Spleen (tissue), 11 donors: ENCODE measurements around the gene SKOR1. TPM values are rescaled to one million over a fixed set of nuclear protein-coding genes. Genes with fewer than 3 reads are reported as not detected.

ENCODE experiments used
- DNase-seq: peaks from one replicate; pipeline ENCODE4 v3.0.0-alpha.2; 2020
- H3K27ac ChIP-seq, 8 donors: fragments of 200-600 bp; sonication (generic) in 7 of 8; 1 replicate in 4 of 8; 2 replicates in 4 of 8; pipeline versions ENCODE4 v1.5.0 to v1.8.0; 2016 to 2021; ENCODE audit warnings: inconsistent platforms in 4 of 8, mild to moderate bottlenecking in 4 of 8, moderate library complexity in 1 of 8
- H3K27me3 ChIP-seq, 7 donors: fragments of 200-600 bp; sonication (generic) in 6 of 7; replicated peaks in 1 of 7; 1 replicate in 4 of 7; 2 replicates in 3 of 7; pipeline versions ENCODE4 v1.5.0 to v1.8.0; 2016 to 2021; ENCODE audit warnings: inconsistent platforms in 3 of 7, mild to moderate bottlenecking in 1 of 7
- H3K36me3 ChIP-seq, 6 donors: fragments of 200-600 bp; sonication (generic) in 5 of 6; 1 replicate in 4 of 6; 2 replicates in 2 of 6; pipeline versions ENCODE4 v1.5.0 to v1.8.0; 2016 to 2021; ENCODE audit warnings: inconsistent platforms in 2 of 6
- H3K4me1 ChIP-seq, 6 donors: fragments of 200-600 bp; sonication (generic) in 5 of 6; 1 replicate in 3 of 6; 2 replicates in 3 of 6; pipeline versions ENCODE4 v1.5.0 to v1.8.0; 2016 to 2021; ENCODE audit warnings: inconsistent platforms in 3 of 6
- H3K4me3 ChIP-seq, 8 donors: fragments of 200-600 bp; sonication (generic) in 7 of 8; 1 replicate in 4 of 8; 2 replicates in 4 of 8; pipeline versions ENCODE4 v1.5.0 to v1.8.0; 2016 to 2021; ENCODE audit warnings: inconsistent platforms in 4 of 8, mild to moderate bottlenecking in 4 of 8, moderate library complexity in 2 of 8
- H3K9me3 ChIP-seq, 8 donors: fragments of 200-600 bp; sonication (generic) in 7 of 8; 1 replicate in 4 of 8; 2 replicates in 4 of 8; pipeline versions ENCODE4 v1.5.0 to v1.8.0; 2016 to 2021; ENCODE audit warnings: inconsistent platforms in 4 of 8
- CTCF ChIP-seq, 11 experiments: fragments of 200-600 bp in 7 of 11; fragments of 450-650 bp in 4 of 11; sonication (generic) in 4 of 11; IDR thresholded peaks in 8 of 11; conservative IDR thresholded peaks in 3 of 11; 1 replicate in 7 of 11; 2 replicates in 4 of 11; pipeline versions ENCODE4 v1.4.0 to v1.8.0; 2016 to 2021; ENCODE audit warnings: antibody characterized with exemption in 11 of 11, inconsistent platforms in 4 of 11, mild to moderate bottlenecking in 1 of 11
- POLR2A ChIP-seq, 3 donors: fragments of 450-650 bp; IDR thresholded peaks; one replicate each; pipeline ENCODE4 v1.5.1; 2017; ENCODE audit warnings: antibody characterized with exemption in 3 of 3, mild to moderate bottlenecking in 1 of 3
- POLR2AphosphoS5 ChIP-seq, 3 donors: sonication (generic); formaldehyde crosslinking; IDR thresholded peaks; one replicate each; pipeline ENCODE4 v1.5.1; 2017; ENCODE audit warnings: antibody characterized with exemption in 3 of 3
- WGBS, 5 donors: extraction: QIAGEN DNeasy Blood & Tissue Kit in 3 of 5; methylation state at CpG; one replicate each; pipeline versions ENCODE4 v1.1.5 to v1.1.7; 2013 to 2018; 5-methylcytosine and 5-hydroxymethylcytosine counted together
- intact Hi-C: fragments of 100-400 bp; cut with DNase I; formaldehyde crosslinking; loops from one replicate; pipeline ENCODE4 v1.15.0; 2023; ENCODE audit warnings: low total_unique reads
- polyA plus RNA-seq, 3 donors: library from polyadenylated mRNA; stranded (reverse); fragments of 200-250 nt; gene quantifications; one replicate each; pipeline ENCODE4 v1.2.1, GENCODE V29; 2013
- total RNA-seq, 7 donors: library from RNA; depleted of rRNA in 3 of 7; stranded (reverse); fragments of >200 nt in 3 of 7; fragmentation: NEBNext Ultra II Directional in 4 of 7; extraction: Animal tissue kit (Norgen Biotek cat#: 25700) in 4 of 7; gene quantifications; one replicate each; pipeline versions ENCODE4 v1.1.0 to v1.2.1, GENCODE V29; 2016 to 2021
- donor health status: healthy with polysubstance abuse.
- donor health status: DM: no; HTN: no; CAD: no; lungs with moderate emphysema.
- donor health status: DM: no; HTN: no; CAD: no.
- donor health status: Bipolar disorder and iron deficiency.
- donor health status: healthy.
- donor health status: DM: no; HTN: no; CAD: no.
- donor health status: DM: yes; HTN: yes; CAD: no.

Gene SKOR1
- total and polyA plus RNA-seq, 10 donors: 0.06 to 1.1 (median 0.37) TPM

GRCh38 chr15:67841513-67841762 is 16.1 kb downstream of the SKOR1 start:
- H3K4me3 ChIP-seq: peak overlapping the region in 6 of 8 donors; percentile 60 to 90 (median 74)

GRCh38 chr15:67843092-67843501 is 17.8 kb downstream of the SKOR1 start:
- no peak overlapping the region for H3K4me3 ChIP-seq
- H3K36me3 ChIP-seq: no peaks in the 10 kb centered on the region
- WGBS, 5 donors: 74 to 88% (median 84%) methylated on average over 7 of the region's 7 CpGs
- peak overlapping the region in 7 of 8 donors; percentile 5 to 51 (median 38) for H3K27ac ChIP-seq
- no peaks in the 10 kb centered on the region for H3K9me3 ChIP-seq
- no peak for DNase-seq
- TF ChIP-seq CTCF (IDR thresholded peaks at IDR 0.05 in 8 of 11, conservative IDR thresholded peaks at IDR 0.05 in 3 of 11): no peak
- TF ChIP-seq POLR2AphosphoS5 (IDR thresholded peaks at IDR 0.05): no peak
- no peak for TF ChIP-seq POLR2A (IDR thresholded peaks at IDR 0.05)
- H3K27me3 ChIP-seq: no peaks in the 10 kb centered on the region
- peaks cover 5 to 54% (median 28%) of the 10 kb centered on the region in 6 donors for H3K4me1 ChIP-seq
- intact Hi-C loops: no loop called here

More at GRCh38 chr15:67841513-67841762, 16.1 kb downstream of the SKOR1 start:
- no peak for TF ChIP-seq POLR2A (IDR thresholded peaks at IDR 0.05)
- no peak for TF ChIP-seq CTCF (IDR thresholded peaks at IDR 0.05 in 8 of 11, conservative IDR thresholded peaks at IDR 0.05 in 3 of 11)
- no peak for TF ChIP-seq POLR2AphosphoS5 (IDR thresholded peaks at IDR 0.05)
- intact Hi-C loops: no loop called here
- peak overlapping the region in 6 of 8 donors; percentile 90 to 99 (median 98) for H3K27ac ChIP-seq
- peaks cover 0 to 8% (median 0%) of the 10 kb centered on the region in 7 donors for H3K27me3 ChIP-seq
- no peaks in the 10 kb centered on the region for H3K36me3 ChIP-seq
- WGBS, 5 donors: 31 to 67% (median 37%) methylated on average over 4 of the region's 4 CpGs
- H3K9me3 ChIP-seq: no peaks in the 10 kb centered on the region
- DNase-seq: no peak
- H3K4me1 ChIP-seq: peaks cover 5 to 71% (median 33%) of the 10 kb centered on the region in 6 donors

GRCh38 chr15:67843571-67844387 is 18.5 kb downstream of the SKOR1 start:
- no peaks in the 10 kb centered on the region for H3K27me3 ChIP-seq
- no peaks in the 10 kb centered on the region for H3K9me3 ChIP-seq
- H3K4me1 ChIP-seq: peaks cover 5 to 47% (median 23%) of the 10 kb centered on the region in 6 donors
- H3K4me3 ChIP-seq: no peak overlapping the region
- no peak for DNase-seq
- WGBS, 5 donors: 56 to 77% (median 73%) methylated on average over 6 to 7 of the region's 7 CpGs
- H3K27ac ChIP-seq: peak overlapping the region in 7 of 8 donors; percentile 5 to 51 (median 38)
- TF ChIP-seq POLR2A (IDR thresholded peaks at IDR 0.05) (no peak), CTCF (IDR thresholded peaks at IDR 0.05 in 8 of 11, conservative IDR thresholded peaks at IDR 0.05 in 3 of 11) (no peak), POLR2AphosphoS5 (IDR thresholded peaks at IDR 0.05) (peak in 2 of 3 donors; percentile 35 to 48)
- H3K36me3 ChIP-seq: no peaks in the 10 kb centered on the region
- intact Hi-C loops: no loop called here

GRCh38 chr15:67845974-67846373 is 20.7 kb downstream of the SKOR1 start:
- Histone ChIP-seq H3K4me1 (peaks cover 5 to 43% (median 18%) of the 10 kb centered on the region in 6 donors), H3K4me3 (no peak overlapping the region), H3K36me3 (no peaks in the 10 kb centered on the region), H3K9me3 (peaks cover 0 to 7% (median 0%) of the 10 kb centered on the region in 8 donors), H3K27ac (no peak overlapping the region), H3K27me3 (no peaks in the 10 kb centered on the region)
- no peak for TF ChIP-seq POLR2A (IDR thresholded peaks at IDR 0.05)
- no peak for DNase-seq
- WGBS, 5 donors: 90 to 96% (median 91%) methylated on average over 5 of the region's 5 CpGs
- intact Hi-C loops: no loop called here
